Caco-2 (cell line): ENCODE measurements around the gene ZGLP1. TPM values are rescaled to one million over a fixed set of nuclear protein-coding genes. Genes with fewer than 3 reads are reported as not detected.
A peak's percentile ranks its signal among the peaks of the same experiment; 100 is the strongest.

Source experiments
- BruUV-seq: library from RNA; stranded (reverse); fragments of 400-500 nt; replicated peaks from 2 replicates; lab custom pipeline; 2021; lab: Mats Ljungman, UMichigan
- CTCF ChIA-PET: fragments of 300-600 bp; sonication (Branson Sonifier 250); formaldehyde crosslinking; loops from one replicate; lab custom pipeline; 2022; ENCODE audit warnings: antibody characterized with exemption; lab: Charles Lee
- POLR2A ChIA-PET: fragments of 300-600 bp; sonication (Branson Sonifier 250); formaldehyde crosslinking; loops from one replicate; lab custom pipeline; 2022; ENCODE audit warnings: antibody characterized with exemption; lab: Charles Lee
- DNase-seq, 2 experiments: peaks; one replicate each; pipeline versions ENCODE4 v3.0.0 to v3.0.0-alpha.2; 2020 to 2022
- H3K27me3 ChIP-seq: replicated peaks from 2 replicates; pipeline ENCODE4 v1.6.0; 2011; ENCODE audit warnings: low read length; ENCODE audit not compliant: control insufficient read depth, insufficient read depth
- H3K36me3 ChIP-seq: 2 replicates; pipeline ENCODE4 v1.5.1; 2011; ENCODE audit warnings: low read length; ENCODE audit not compliant: control insufficient read depth, insufficient read depth
- H3K4me1 ChIP-seq: fragments of 250-450 bp; sonication (Bioruptor Pico); 2 replicates; pipeline ENCODE4 v1.5.1; 2020; ENCODE audit warnings: mild to moderate bottlenecking
- H3K4me3 ChIP-seq: 2 replicates; pipeline ENCODE4 v1.5.1; 2011; ENCODE audit warnings: low read depth, mild to moderate bottlenecking, control low read depth, low read length
- H3K9me3 ChIP-seq: fragments of 250-450 bp; sonication (Bioruptor Pico); 2 replicates; pipeline ENCODE4 v1.5.1; 2020; ENCODE audit warnings: mild to moderate bottlenecking, moderate library complexity
- H3K27ac Mint-ChIP-seq: one replicate; pipeline ENCODE4 v1.8.0; 2022; ENCODE audit warnings: mixed read lengths; ENCODE audit not compliant: unreplicated experiment
- H3K27me3 Mint-ChIP-seq: one replicate; pipeline ENCODE4 v1.8.0; 2022; ENCODE audit warnings: mixed read lengths; ENCODE audit not compliant: insufficient read depth, unreplicated experiment
- H3K36me3 Mint-ChIP-seq: one replicate; pipeline ENCODE4 v1.8.0; 2022; ENCODE audit warnings: mild to moderate bottlenecking, mixed read lengths; ENCODE audit not compliant: insufficient read depth, unreplicated experiment
- H3K4me1 Mint-ChIP-seq: one replicate; pipeline ENCODE4 v1.8.0; 2022; ENCODE audit warnings: low read depth, mixed read lengths; ENCODE audit not compliant: unreplicated experiment
- H3K4me3 Mint-ChIP-seq: one replicate; pipeline ENCODE4 v1.8.0; 2022; ENCODE audit warnings: mild to moderate bottlenecking, moderate library complexity, mixed read lengths; ENCODE audit not compliant: unreplicated experiment
- H3K9me3 Mint-ChIP-seq: one replicate; pipeline ENCODE4 v1.8.0; 2022; ENCODE audit warnings: mixed read lengths; ENCODE audit not compliant: unreplicated experiment
- intact Hi-C: fragments of 100-400 bp; cut with micrococcal nuclease; formaldehyde crosslinking; loops from one replicate; pipeline ENCODE4 v1.10.0; 2022; ENCODE audit not compliant: unreplicated experiment
- total RNA-seq: library from RNA; stranded (reverse); gene quantifications from 2 replicates; pipeline ENCODE4 v1.2.3, GENCODE V29; 2022
- TF ChIP-seq, protein P1 (sequence below), 2 experiments: fragments of 200-600 bp in 1 of 2; IDR thresholded peaks; 1 replicate in 1 of 2; 2 replicates in 1 of 2; pipeline versions ENCODE4 v1.5.1 to v1.8.0; 2011 to 2022; ENCODE audit warnings: antibody characterized with exemption in 1 of 2, control low read depth in 1 of 2, inconsistent platforms in 1 of 2, low read depth in 1 of 2, low read length in 1 of 2, mild to moderate bottlenecking in 1 of 2, moderate library complexity in 1 of 2; ENCODE audit not compliant: insufficient read depth in 1 of 2, severe bottlenecking in 1 of 2, unreplicated experiment in 1 of 2

The ZGLP1 gene
- total RNA-seq, 1 experiment from 2014 or later: 2.5 TPM

DNA sequence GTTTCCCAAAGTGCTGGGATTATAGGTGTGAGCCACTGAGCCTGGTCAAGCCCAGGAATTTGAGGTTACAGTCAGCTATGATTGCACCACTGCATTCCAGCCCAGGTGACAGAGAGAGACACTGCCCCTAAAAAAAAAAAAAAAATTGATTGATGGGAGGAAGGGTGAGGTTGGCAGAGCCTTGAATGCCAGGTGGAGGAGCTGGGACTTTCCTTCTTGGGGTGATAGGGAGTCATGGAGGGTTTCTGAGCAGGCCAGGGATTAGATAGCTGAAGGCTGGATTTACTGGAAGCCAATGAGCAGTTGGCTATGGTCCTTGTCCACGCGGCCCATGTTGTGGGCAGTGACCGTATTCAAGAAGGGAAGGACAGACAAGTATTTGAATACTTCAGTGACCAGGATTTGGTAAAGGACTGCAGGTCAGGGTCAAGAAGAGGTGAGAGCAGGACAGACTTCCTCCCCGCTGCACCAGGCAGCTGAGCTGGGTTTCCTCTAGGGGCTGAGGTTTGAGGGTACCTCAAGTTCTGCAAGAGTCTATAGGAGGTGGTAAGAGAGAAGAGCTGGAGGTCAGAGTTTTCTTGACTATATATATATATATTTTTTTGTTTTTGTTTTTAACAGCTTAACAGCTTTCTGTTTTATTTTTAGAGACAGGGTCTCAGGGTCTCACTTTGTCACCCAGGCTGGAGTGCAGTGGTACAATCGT is 29.7 kb downstream of the ZGLP1 start:
- H3K27me3 ChIP-seq: no peaks in the 10 kb centered on the region
- Mint-ChIP-seq H3K4me3 (no peak overlapping the region), H3K9me3 (no peaks in the 10 kb centered on the region), H3K36me3 (peaks cover 19% of the 10 kb centered on the region), H3K4me1 (peaks cover 7% of the 10 kb centered on the region), H3K27me3 (no peaks in the 10 kb centered on the region), H3K27ac (peak overlapping the region; percentile 63)
- TF ChIP-seq, protein P1, sequence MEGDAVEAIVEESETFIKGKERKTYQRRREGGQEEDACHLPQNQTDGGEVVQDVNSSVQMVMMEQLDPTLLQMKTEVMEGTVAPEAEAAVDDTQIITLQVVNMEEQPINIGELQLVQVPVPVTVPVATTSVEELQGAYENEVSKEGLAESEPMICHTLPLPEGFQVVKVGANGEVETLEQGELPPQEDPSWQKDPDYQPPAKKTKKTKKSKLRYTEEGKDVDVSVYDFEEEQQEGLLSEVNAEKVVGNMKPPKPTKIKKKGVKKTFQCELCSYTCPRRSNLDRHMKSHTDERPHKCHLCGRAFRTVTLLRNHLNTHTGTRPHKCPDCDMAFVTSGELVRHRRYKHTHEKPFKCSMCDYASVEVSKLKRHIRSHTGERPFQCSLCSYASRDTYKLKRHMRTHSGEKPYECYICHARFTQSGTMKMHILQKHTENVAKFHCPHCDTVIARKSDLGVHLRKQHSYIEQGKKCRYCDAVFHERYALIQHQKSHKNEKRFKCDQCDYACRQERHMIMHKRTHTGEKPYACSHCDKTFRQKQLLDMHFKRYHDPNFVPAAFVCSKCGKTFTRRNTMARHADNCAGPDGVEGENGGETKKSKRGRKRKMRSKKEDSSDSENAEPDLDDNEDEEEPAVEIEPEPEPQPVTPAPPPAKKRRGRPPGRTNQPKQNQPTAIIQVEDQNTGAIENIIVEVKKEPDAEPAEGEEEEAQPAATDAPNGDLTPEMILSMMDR (IDR thresholded peaks at IDR 0.05; ENCODE audit: insufficient read depth in 1 of 2, low read depth in 1 of 2, low read length in 1 of 2, severe bottlenecking in 1 of 2, unreplicated experiment in 1 of 2): no peak
- no peak for DNase-seq
- peaks cover 20% of the 10 kb centered on the region for H3K4me1 ChIP-seq
- intact Hi-C loops: no loop called here
- H3K36me3 ChIP-seq: peaks cover 2% of the 10 kb centered on the region; the same call in 1 of the 2 replicates
- no TSS peak for BruUV-seq
- ChIA-PET POLR2A (interaction anchor here (0.6 to 0.7 kb wide), 2 partner anchors 10 to 39 kb away, joined by 3 to 6 read pairs; partner anchors contain the start of gene ICAM5), CTCF (interaction anchor here (0.7 to 1.2 kb wide), 4 partner anchors 10 to 109 kb away, joined by 3 to 5 read pairs (median 4); no protein-coding TSS in a partner anchor)
- H3K4me3 ChIP-seq: no peak overlapping the region
- H3K9me3 ChIP-seq: no peaks in the 10 kb centered on the region

DNA sequence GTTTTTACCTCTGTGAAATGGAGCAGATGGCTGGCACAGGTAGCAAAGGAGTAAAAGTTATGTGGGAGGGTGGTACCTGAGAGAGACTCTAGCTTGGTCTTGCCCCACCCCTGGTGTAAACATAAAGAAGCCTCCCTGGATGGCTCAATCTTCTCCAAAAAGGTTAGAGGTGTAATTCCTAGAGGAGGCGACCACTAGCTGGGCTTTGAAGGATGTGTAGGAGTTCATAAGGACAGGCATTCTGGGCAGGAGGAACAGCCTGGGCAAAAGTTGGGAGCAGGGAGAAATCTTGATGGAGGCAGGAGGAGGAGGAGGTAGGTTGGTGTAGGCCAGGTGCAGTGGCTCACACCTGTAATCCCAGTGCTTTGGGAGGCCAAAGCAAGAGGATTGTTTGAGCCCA is 30.7 kb downstream of the ZGLP1 start:
- ChIA-PET CTCF (interaction anchor here (1.0 kb wide), 1 partner anchor 13 kb away, joined by 4 read pairs; no protein-coding TSS in a partner anchor), POLR2A (no interaction called here)
- Histone ChIP-seq H3K27me3 (no peaks in the 10 kb centered on the region), H3K9me3 (no peaks in the 10 kb centered on the region), H3K4me3 (no peak overlapping the region), H3K4me1 (peaks cover 19% of the 10 kb centered on the region), H3K36me3 (peaks cover 2% of the 10 kb centered on the region; the same call in 1 of the 2 replicates)
- no peaks in the 10 kb centered on the region for H3K27me3 Mint-ChIP-seq
- H3K9me3 Mint-ChIP-seq: no peaks in the 10 kb centered on the region
- H3K27ac Mint-ChIP-seq: no peak overlapping the region
- H3K4me1 Mint-ChIP-seq: peaks cover 11% of the 10 kb centered on the region
- intact Hi-C loops: no loop called here
- H3K4me3 Mint-ChIP-seq: no peak overlapping the region
- peaks cover 23% of the 10 kb centered on the region for H3K36me3 Mint-ChIP-seq
- no peak for DNase-seq
- no TSS peak for BruUV-seq
- TF ChIP-seq, protein P1 (IDR thresholded peaks at IDR 0.05; ENCODE audit: insufficient read depth in 1 of 2, low read depth in 1 of 2, low read length in 1 of 2, severe bottlenecking in 1 of 2, unreplicated experiment in 1 of 2): no peak

DNA sequence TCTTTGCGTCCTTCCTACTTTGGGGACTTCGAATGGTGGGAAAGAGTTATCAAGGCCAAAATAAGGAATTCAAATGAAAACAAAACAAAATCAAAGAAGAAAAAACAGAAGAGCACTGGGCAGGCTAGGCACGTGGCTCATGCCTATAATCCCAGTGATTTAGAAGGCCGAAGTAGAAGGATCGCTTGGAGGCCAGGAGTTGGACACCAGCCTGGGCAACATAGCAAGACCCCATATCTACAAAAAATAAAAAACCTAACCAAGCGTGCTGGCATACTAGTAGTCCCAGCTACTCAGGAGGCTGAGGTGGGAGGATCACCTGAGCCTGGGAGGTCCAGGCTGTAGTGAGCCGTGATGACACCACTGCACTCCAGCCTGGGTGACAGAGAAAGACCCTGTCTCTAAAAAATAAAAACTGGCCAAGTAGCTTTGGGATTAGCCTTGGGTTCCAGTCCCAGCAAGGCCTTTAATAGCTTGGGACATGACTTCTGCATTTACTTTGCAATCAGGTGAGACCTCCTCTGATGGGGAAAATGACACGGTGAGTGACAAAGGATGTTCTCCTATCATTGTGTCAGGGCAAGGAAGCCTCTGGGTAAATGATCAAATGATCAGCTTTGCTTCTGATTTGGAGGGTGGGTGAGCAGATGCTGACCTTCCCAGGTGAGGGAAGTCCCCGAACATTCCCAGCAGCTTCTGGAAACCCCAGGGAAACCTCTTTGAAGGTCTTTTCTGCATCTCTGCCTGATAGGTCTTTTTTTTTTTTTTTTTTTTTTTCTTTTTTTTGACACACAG is 31.6 kb downstream of the ZGLP1 start:
- no TSS peak for BruUV-seq
- TF ChIP-seq, protein P1 (IDR thresholded peaks at IDR 0.05; ENCODE audit: insufficient read depth in 1 of 2, low read depth in 1 of 2, low read length in 1 of 2, severe bottlenecking in 1 of 2, unreplicated experiment in 1 of 2): no peak
- intact Hi-C loops: no loop called here
- no peak for DNase-seq
- H3K36me3 ChIP-seq: no peaks in the 10 kb centered on the region
- no peaks in the 10 kb centered on the region for H3K27me3 Mint-ChIP-seq
- H3K27me3 ChIP-seq: no peaks in the 10 kb centered on the region
- peak overlapping the region; percentile 55 for H3K27ac Mint-ChIP-seq
- no peak overlapping the region for H3K4me3 Mint-ChIP-seq
- H3K9me3 Mint-ChIP-seq: no peaks in the 10 kb centered on the region
- CTCF ChIA-PET: no interaction called here
- H3K36me3 Mint-ChIP-seq: peaks cover 23% of the 10 kb centered on the region
- no peaks in the 10 kb centered on the region for H3K9me3 ChIP-seq
- no peak overlapping the region for H3K4me3 ChIP-seq
- peaks cover 14% of the 10 kb centered on the region for H3K4me1 Mint-ChIP-seq
- POLR2A ChIA-PET: no interaction called here
- peaks cover 9% of the 10 kb centered on the region for H3K4me1 ChIP-seq
